Esophagus muscularis mucosa (tissue), 4 donors: Measurements from ENCODE around the gene IPCEF1.

Experiments
- CTCF ChIP-seq, 3 experiments: fragments of 200-600 bp in 2 of 3; fragments of 450-650 bp in 1 of 3; sonication (generic) in 2 of 3; IDR thresholded peaks; one replicate each; pipeline ENCODE4 v1.5.1; 2017 to 2019; ENCODE audit warnings: antibody characterized with exemption in 3 of 3, mild to moderate bottlenecking in 2 of 3, moderate library complexity in 1 of 3
- EP300 ChIP-seq: sonication (generic); formaldehyde crosslinking; IDR thresholded peaks from one replicate; pipeline ENCODE4 v1.6.1; 2017; ENCODE audit warnings: antibody characterized with exemption
- POLR2A ChIP-seq: fragments of 450-650 bp; IDR thresholded peaks from one replicate; pipeline ENCODE4 v1.6.1; 2017; ENCODE audit warnings: antibody characterized with exemption, moderate library complexity, mild to moderate bottlenecking, low read depth
- POLR2AphosphoS5 ChIP-seq, 2 donors: sonication (generic); formaldehyde crosslinking; IDR thresholded peaks; one replicate each; pipeline ENCODE4 v1.6.1; 2017; ENCODE audit warnings: antibody characterized with exemption in 2 of 2

DNA sequence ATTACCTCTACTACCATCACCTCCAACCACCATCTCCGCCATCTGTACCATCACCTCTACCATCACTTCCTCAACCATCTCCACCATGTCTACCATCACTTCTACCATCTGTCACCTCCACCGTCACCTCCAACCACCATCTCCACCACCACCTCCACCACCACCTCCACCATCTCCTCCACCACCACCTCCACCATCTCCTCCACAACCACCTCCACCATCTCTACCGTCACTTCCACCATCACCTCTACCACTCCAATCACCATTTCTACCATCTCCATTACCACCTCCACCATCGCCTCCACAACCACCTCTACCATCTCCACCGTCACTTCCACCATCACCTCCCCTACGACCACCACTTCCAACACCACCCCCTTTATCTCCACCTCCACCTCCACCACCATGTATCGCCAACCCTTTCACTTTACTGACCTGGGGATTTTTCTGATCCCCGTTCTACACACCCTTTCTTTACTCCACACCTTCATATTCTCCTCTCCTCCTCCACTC is 2.3 kb downstream of the IPCEF1 start:
- TF ChIP-seq CTCF (IDR thresholded peaks at IDR 0.05) (no peak), POLR2A (no peak), POLR2AphosphoS5 (IDR thresholded peaks at IDR 0.05) (no peak), EP300 (no peak)
